Upper lobe of left lung (tissue), 4 donors: ENCODE data around the gene BCKDK.

Experiments
- CTCF ChIP-seq, 6 experiments: fragments of 450-650 bp in 4 of 6; fragments of 200-600 bp in 2 of 6; sonication (generic) in 2 of 6; IDR thresholded peaks; one replicate each; pipeline ENCODE4 v1.5.1; 2016 to 2019; ENCODE audit warnings: antibody characterized with exemption in 6 of 6
- POLR2A ChIP-seq, 4 donors: fragments of 450-650 bp; IDR thresholded peaks; one replicate each; pipeline ENCODE4 v1.5.1; 2016 to 2017; ENCODE audit warnings: antibody characterized with exemption in 4 of 4, mild to moderate bottlenecking in 2 of 4
- POLR2AphosphoS5 ChIP-seq, 2 donors: sonication (generic); formaldehyde crosslinking; IDR thresholded peaks; one replicate each; pipeline ENCODE4 v1.5.1; 2017; ENCODE audit warnings: antibody characterized with exemption in 2 of 2

- TF ChIP-seq POLR2AphosphoS5 (IDR thresholded peaks at IDR 0.05), result no peak
- no peak for TF ChIP-seq CTCF (IDR thresholded peaks at IDR 0.05)
- no peak for TF ChIP-seq POLR2A (IDR thresholded peaks at IDR 0.05)
These were observed 35.5 kb upstream of the BCKDK start for GRCh38 chr16:31072540-31073141.
